ENCODE data around the gene MX1.

- no peak for TF ChIP-seq CTCF (conservative IDR thresholded peaks at IDR 0.05; ENCODE audit: low read depth, low read length)
- TF ChIP-seq EZH2 (IDR thresholded peaks at IDR 0.05; ENCODE audit: borderline replicate concordance, low read depth, low read length, poor library complexity, severe bottlenecking), result no peak
Measured at GRCh38 chr21:41447356-41447755, 21.3 kb downstream of the MX1 start.
